Measurements from ENCODE around the gene BICD2.

The BICD2 gene

GRCh38 chr9:92727716-92728700, 36.6 kb downstream of the BICD2 start:
- no peak for DNase-seq (ENCODE audit: low read depth in 2 of 2)

GRCh38 chr9:92726971-92727715, 37.5 kb downstream of the BICD2 start:
- DNase-seq (ENCODE audit: low read depth in 2 of 2), result no peak

- DNase-seq (ENCODE audit: low read depth in 2 of 2), result no peak
Measured at GRCh38 chr9:92726348-92726747, 38.3 kb downstream of the BICD2 start.

- no peak for DNase-seq (ENCODE audit: low read depth in 2 of 2)
Measured at GRCh38 chr9:92725766-92726165, 38.9 kb downstream of the BICD2 start.

GRCh38 chr9:92725266-92725545, 39.4 kb downstream of the BICD2 start:
- DNase-seq (ENCODE audit: low read depth in 2 of 2), result no peak

- DNase-seq (ENCODE audit: low read depth in 2 of 2), result no peak
Measured at GRCh38 chr9:92724528-92725265, 39.9 kb downstream of the BICD2 start.

- no peak for DNase-seq (ENCODE audit: low read depth in 2 of 2)
Measured at GRCh38 chr9:92723801-92724323, 40.8 kb downstream of the BICD2 start.

GRCh38 chr9:92723299-92723625, 41.4 kb downstream of the BICD2 start:
- no peak for DNase-seq (ENCODE audit: low read depth in 2 of 2)

- DNase-seq (ENCODE audit: low read depth in 2 of 2), result no peak
Measured at GRCh38 chr9:92722386-92723298, 42.0 kb downstream of the BICD2 start.

GRCh38 chr9:92721548-92721947, 43.1 kb downstream of the BICD2 start:
- no peak for DNase-seq (ENCODE audit: low read depth in 2 of 2)

GRCh38 chr9:92720807-92721535, 43.7 kb downstream of the BICD2 start:
- no peak for DNase-seq (ENCODE audit: low read depth in 2 of 2)

- no peak for DNase-seq (ENCODE audit: low read depth in 2 of 2)
Measured at GRCh38 chr9:92720209-92720765, 44.3 kb downstream of the BICD2 start.

GRCh38 chr9:92719028-92719647, 45.5 kb downstream of the BICD2 start:
- DNase-seq (ENCODE audit: low read depth in 2 of 2), result no peak

- no peak for DNase-seq (ENCODE audit: low read depth in 2 of 2)
Measured at GRCh38 chr9:92718086-92719001, 46.3 kb downstream of the BICD2 start.

GRCh38 chr9:92717201-92718085, 47.2 kb downstream of the BICD2 start:
- no peak for DNase-seq (ENCODE audit: low read depth in 2 of 2)

- peak; percentile 61 to 73 for DNase-seq (ENCODE audit: low read depth in 2 of 2)
Measured at GRCh38 chr9:92716557-92716956, 48.1 kb downstream of the BICD2 start.

GRCh38 chr9:92715488-92716231, 49.0 kb downstream of the BICD2 start:
- DNase-seq (ENCODE audit: low read depth in 2 of 2), result no peak
